ENCODE results near the gene LHFPL2. TPM values are rescaled to one million over a fixed set of nuclear protein-coding genes. Genes with fewer than 3 reads are reported as not detected.

The LHFPL2 gene
- total RNA-seq, 6 experiments from 2014 or later = 14.4 to 18.9 (median 16.7) TPM

DNA sequence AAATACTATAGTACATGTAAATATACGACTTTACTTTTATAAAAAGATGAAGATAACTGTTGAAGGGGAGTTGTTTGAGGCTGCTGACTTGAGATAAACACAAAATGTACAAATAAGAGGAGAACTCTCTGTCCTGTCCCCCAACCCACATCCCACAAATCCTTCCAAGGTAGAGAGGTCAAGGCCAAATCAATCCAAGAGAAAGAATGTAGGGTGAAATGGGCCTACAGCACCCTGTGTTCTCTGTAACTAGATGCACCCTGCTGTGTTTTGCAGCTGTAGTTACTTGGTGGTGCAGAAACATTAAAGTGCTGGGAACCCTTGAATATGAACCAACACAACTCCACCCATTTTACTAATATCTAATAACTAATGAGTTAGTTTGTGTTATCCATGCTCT, 2.0 kb upstream of the LHFPL2 start:
- DNase-seq = no peak
- H3K27ac Mint-ChIP-seq = peak overlapping the region; percentile 79
- H3K36me3 Mint-ChIP-seq (ENCODE audit: low read depth) = peaks cover 4% of the 10 kb centered on the region; the same call in 1 of the 2 replicates
- peaks cover 3% of the 10 kb centered on the region for H3K27me3 Mint-ChIP-seq (ENCODE audit: insufficient read depth)
- no peak overlapping the region for H3K4me3 Mint-ChIP-seq
- H3K9me3 Mint-ChIP-seq = no peaks in the 10 kb centered on the region
- TF ChIP-seq, protein P1, sequence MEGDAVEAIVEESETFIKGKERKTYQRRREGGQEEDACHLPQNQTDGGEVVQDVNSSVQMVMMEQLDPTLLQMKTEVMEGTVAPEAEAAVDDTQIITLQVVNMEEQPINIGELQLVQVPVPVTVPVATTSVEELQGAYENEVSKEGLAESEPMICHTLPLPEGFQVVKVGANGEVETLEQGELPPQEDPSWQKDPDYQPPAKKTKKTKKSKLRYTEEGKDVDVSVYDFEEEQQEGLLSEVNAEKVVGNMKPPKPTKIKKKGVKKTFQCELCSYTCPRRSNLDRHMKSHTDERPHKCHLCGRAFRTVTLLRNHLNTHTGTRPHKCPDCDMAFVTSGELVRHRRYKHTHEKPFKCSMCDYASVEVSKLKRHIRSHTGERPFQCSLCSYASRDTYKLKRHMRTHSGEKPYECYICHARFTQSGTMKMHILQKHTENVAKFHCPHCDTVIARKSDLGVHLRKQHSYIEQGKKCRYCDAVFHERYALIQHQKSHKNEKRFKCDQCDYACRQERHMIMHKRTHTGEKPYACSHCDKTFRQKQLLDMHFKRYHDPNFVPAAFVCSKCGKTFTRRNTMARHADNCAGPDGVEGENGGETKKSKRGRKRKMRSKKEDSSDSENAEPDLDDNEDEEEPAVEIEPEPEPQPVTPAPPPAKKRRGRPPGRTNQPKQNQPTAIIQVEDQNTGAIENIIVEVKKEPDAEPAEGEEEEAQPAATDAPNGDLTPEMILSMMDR (IDR thresholded peaks at IDR 0.05) = no peak
- peaks cover 37% of the 10 kb centered on the region for H3K4me1 Mint-ChIP-seq (ENCODE audit: low read depth)

DNA sequence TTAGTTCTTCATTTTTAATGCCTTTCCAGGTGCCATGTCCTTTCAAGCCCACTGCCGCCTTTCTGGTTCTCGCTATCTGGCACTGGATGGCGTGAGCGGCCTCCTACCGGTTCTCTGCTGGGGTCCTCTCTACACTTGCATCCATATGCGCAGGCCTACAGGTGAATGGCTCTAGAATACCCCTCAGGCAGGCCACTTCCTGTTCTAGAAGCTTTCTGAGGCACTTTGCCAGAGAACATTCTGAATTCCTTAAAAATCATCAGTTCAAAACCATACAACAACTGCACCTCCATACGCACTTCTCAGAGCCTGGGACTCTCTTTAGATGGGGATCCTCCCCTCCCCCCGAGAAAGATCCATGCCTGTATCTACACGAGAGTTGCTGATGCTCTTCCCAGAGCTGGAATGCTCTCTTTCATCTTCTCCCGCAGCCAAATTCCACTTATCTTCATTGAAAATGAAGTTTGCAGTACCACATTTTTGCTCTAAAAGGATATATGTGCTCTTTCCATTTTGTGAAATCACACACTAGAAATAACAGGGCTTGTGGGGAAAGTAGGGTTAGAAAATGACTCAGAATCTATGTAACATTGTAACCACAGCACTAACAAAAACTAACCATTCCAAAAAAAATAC, 1.4 kb upstream of the LHFPL2 start:
- DNase-seq = peak; percentile 68
- TF ChIP-seq, protein P1 (IDR thresholded peaks at IDR 0.05) = no peak
- Mint-ChIP-seq H3K9me3 (no peaks in the 10 kb centered on the region), H3K27me3 (ENCODE audit: insufficient read depth) (peaks cover 3% of the 10 kb centered on the region), H3K36me3 (ENCODE audit: low read depth) (peaks cover 4% of the 10 kb centered on the region), H3K27ac (peak overlapping the region; percentile 79), H3K4me1 (ENCODE audit: low read depth) (peaks cover 43% of the 10 kb centered on the region), H3K4me3 (peak overlapping the region; percentile 49)

DNA sequence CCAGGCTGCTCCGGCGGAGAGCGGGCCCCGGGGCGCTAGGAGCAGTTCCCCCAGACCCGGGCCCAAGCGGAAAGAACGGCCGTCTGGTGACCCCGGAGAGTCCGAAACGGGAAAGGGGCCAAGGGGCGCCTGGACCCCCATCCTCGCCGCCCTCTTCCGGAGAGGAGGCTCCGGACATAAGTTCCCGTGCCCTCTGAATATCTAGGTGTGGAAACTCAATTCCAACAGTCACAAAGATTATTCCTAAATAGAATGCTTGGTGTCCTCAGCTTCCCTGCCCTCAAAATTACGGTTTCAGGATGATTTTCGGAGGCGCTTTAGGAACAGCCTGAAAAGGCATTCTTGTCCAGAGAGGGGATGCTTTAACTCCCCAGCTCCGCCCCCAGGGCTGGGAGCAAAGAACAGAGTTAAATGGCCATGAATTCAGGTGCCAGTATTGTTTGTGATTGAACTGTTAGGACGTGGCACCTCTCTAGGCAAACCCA, 681 bp upstream of the LHFPL2 start:
- peak; percentile 18 for DNase-seq
- H3K4me1 Mint-ChIP-seq (ENCODE audit: low read depth) = peaks cover 50% of the 10 kb centered on the region

DNA sequence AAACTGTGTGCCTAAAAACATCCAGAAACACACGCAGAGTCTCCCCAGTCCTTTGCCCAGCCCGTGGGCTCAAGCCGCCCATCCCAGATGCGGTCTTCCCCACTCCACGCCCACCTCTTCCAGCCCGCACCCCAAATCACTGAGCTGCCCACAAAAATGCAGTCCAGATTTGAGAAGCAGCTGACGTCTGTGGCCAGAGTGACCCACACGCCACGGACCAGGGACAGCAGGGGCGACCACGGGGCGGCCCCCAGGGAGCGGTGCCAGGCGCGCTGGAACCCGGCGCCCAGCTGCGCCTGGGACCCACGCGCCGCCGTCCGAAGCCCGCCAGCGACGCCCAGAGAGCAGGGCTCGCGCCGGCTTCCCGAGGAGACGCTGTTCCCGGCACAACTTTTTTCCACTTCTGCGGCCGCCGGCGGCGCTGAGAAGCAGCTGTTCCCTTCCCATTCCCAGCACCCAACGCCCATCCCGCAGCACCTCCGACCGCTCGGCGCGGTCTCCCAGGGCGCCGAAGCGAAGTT, 674 bp downstream of the LHFPL2 start:
- TF ChIP-seq, protein P1 (IDR thresholded peaks at IDR 0.05) = peak; percentile 28; the same call in 1 of the 2 replicates
- H3K27ac Mint-ChIP-seq = peak overlapping the region; percentile 87
- H3K4me1 Mint-ChIP-seq (ENCODE audit: low read depth) = peaks cover 48% of the 10 kb centered on the region
- peak; percentile 30 for DNase-seq
- H3K36me3 Mint-ChIP-seq (ENCODE audit: low read depth) = peaks cover 14% of the 10 kb centered on the region
- peak overlapping the region; percentile 95 for H3K4me3 Mint-ChIP-seq
- H3K27me3 Mint-ChIP-seq (ENCODE audit: insufficient read depth) = peaks cover 3% of the 10 kb centered on the region; the same call in 1 of the 2 replicates
- H3K9me3 Mint-ChIP-seq = no peaks in the 10 kb centered on the region

More for the DNA sequence above, 681 bp upstream of the LHFPL2 start:
- Mint-ChIP-seq H3K9me3 (no peaks in the 10 kb centered on the region), H3K36me3 (ENCODE audit: low read depth) (peaks cover 10% of the 10 kb centered on the region), H3K4me3 (peak overlapping the region; percentile 55), H3K27ac (peak overlapping the region; percentile 79), H3K27me3 (ENCODE audit: insufficient read depth) (peaks cover 3% of the 10 kb centered on the region; the same call in 1 of the 2 replicates)
- TF ChIP-seq, protein P1 (IDR thresholded peaks at IDR 0.05) = no peak

DNA sequence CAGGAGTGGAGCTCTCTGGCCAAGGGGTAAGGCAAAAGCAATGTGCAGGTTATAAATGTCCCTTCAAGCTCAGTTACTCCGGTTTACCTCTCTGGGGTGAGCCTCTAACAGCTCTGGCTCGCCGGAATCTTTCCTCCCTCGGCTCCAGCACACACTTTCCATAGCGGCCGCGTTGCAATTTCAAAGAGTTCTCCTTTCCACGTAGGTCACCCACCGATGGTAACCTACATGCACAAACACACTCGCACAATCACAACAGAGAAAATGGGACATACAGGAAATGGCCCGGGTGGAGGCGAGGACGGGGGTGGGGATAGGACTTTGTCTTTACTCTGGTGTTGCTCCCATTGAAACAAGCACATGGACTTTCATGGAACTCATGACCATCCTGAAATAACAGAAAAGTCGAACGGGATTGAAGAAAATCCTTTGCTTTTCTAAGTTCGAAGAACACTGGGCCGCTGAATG, 1.2 kb downstream of the LHFPL2 start:
- H3K4me3 Mint-ChIP-seq = peak overlapping the region; percentile 95
- DNase-seq = peak; percentile 27

More for the DNA sequence above, 1.2 kb downstream of the LHFPL2 start:
- Mint-ChIP-seq H3K27ac (peak overlapping the region; percentile 87), H3K36me3 (ENCODE audit: low read depth) (peaks cover 16% of the 10 kb centered on the region), H3K27me3 (ENCODE audit: insufficient read depth) (peaks cover 3% of the 10 kb centered on the region; the same call in 1 of the 2 replicates), H3K9me3 (no peaks in the 10 kb centered on the region), H3K4me1 (ENCODE audit: low read depth) (peaks cover 51% of the 10 kb centered on the region)
- TF ChIP-seq, protein P1 (IDR thresholded peaks at IDR 0.05) = no peak

All from HFFc6 (cell line).